Adrenal gland (tissue), 5 donors: ENCODE results near the gene DNAAF1.

ENCODE experiments used
- POLR2A ChIP-seq, 2 donors: fragments of 450-650 bp; IDR thresholded peaks; one replicate each; pipeline ENCODE4 v1.6.1; 2017; ENCODE audit warnings: antibody characterized with exemption in 2 of 2, mild to moderate bottlenecking in 2 of 2, moderate library complexity in 1 of 2
- TF ChIP-seq, protein P1 (sequence below), 6 experiments: fragments of 450-650 bp in 4 of 6; fragments of 200-600 bp in 2 of 6; sonication (generic) in 1 of 6; IDR thresholded peaks; 1 replicate in 5 of 6; 2 replicates in 1 of 6; pipeline versions ENCODE4 v1.5.1 to v1.8.0; 2016 to 2021; ENCODE audit warnings: antibody characterized with exemption in 6 of 6, mild to moderate bottlenecking in 2 of 6, moderate library complexity in 1 of 6
- donor health status: DM: no; HTN: no; CAD: no.

DNA sequence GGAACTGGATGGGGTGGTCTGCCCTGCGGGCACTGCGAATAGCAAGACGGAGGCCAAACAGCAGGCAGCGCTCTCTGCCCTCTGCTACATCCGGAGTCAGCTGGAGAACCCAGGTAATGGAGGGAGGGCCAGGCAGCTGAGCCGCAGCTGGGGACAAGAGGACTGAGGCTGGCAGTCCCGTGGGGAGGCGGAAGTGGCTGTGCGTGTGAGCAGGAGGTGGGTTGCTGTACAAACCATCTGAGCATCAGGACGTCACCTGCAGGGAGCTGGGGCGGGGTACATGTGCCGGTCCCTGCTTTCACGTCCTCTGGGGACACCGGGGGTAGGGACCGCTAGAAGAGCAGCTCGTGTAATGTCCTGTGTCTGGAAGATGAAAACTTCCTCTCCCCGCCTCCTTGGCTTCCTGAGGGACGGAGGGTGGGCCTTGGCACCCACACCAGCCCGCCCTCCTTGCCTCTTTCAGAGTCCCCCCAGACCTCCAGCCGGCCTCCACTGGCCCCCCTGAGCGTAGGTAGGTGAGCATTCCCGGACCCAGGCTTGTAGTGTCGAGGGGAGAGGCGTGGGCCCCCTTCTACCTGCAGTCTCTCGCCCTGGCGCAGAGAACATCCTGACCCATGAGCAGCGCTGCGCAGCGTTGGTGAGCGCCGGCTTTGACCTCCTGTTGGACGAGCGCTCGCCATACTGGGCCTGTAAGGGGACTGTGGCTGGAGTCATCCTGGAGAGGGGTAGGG lies 49.5 kb downstream of the DNAAF1 start:
- TF ChIP-seq, protein P1, sequence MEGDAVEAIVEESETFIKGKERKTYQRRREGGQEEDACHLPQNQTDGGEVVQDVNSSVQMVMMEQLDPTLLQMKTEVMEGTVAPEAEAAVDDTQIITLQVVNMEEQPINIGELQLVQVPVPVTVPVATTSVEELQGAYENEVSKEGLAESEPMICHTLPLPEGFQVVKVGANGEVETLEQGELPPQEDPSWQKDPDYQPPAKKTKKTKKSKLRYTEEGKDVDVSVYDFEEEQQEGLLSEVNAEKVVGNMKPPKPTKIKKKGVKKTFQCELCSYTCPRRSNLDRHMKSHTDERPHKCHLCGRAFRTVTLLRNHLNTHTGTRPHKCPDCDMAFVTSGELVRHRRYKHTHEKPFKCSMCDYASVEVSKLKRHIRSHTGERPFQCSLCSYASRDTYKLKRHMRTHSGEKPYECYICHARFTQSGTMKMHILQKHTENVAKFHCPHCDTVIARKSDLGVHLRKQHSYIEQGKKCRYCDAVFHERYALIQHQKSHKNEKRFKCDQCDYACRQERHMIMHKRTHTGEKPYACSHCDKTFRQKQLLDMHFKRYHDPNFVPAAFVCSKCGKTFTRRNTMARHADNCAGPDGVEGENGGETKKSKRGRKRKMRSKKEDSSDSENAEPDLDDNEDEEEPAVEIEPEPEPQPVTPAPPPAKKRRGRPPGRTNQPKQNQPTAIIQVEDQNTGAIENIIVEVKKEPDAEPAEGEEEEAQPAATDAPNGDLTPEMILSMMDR (IDR thresholded peaks at IDR 0.05) = no peak
- no peak for TF ChIP-seq POLR2A (IDR thresholded peaks at IDR 0.05)
